Measurements from ENCODE around the gene CTNNA2.

Gene CTNNA2

GRCh38 chr2:79711098-79711497, 198.2 kb downstream of the CTNNA2 start:
- DNase-seq (ENCODE audit: low read depth, low spot score): no peak

GRCh38 chr2:79713131-79713785, 200.4 kb downstream of the CTNNA2 start:
- no peak for DNase-seq (ENCODE audit: low read depth, low spot score)

GRCh38 chr2:79714283-79714682, 201.4 kb downstream of the CTNNA2 start:
- no peak for DNase-seq (ENCODE audit: low read depth, low spot score)

GRCh38 chr2:79715338-79715737, 202.5 kb downstream of the CTNNA2 start:
- no peak for DNase-seq (ENCODE audit: low read depth, low spot score)

GRCh38 chr2:79716266-79716665, 203.4 kb downstream of the CTNNA2 start:
- no peak for DNase-seq (ENCODE audit: low read depth, low spot score)

GRCh38 chr2:79717364-79718007, 204.6 kb downstream of the CTNNA2 start:
- no peak for DNase-seq (ENCODE audit: low read depth, low spot score)

GRCh38 chr2:79721061-79721460, 208.2 kb downstream of the CTNNA2 start:
- no peak for DNase-seq (ENCODE audit: low read depth, low spot score)

- no peak for DNase-seq (ENCODE audit: low read depth, low spot score)
Measured at GRCh38 chr2:79721966-79722365, 209.1 kb downstream of the CTNNA2 start.

- no peak for DNase-seq (ENCODE audit: low read depth, low spot score)
Measured at GRCh38 chr2:79723830-79724229, 211.0 kb downstream of the CTNNA2 start.

- DNase-seq (ENCODE audit: low read depth, low spot score): no peak
Measured at GRCh38 chr2:79729532-79729931, 216.7 kb downstream of the CTNNA2 start.

- DNase-seq (ENCODE audit: low read depth, low spot score): no peak
Measured at GRCh38 chr2:79734518-79734917, 221.7 kb downstream of the CTNNA2 start.

GRCh38 chr2:79740879-79741443, 228.1 kb downstream of the CTNNA2 start:
- DNase-seq (ENCODE audit: low read depth, low spot score): no peak

GRCh38 chr2:79750321-79750720, 237.5 kb downstream of the CTNNA2 start:
- no peak for DNase-seq (ENCODE audit: low read depth, low spot score)

GRCh38 chr2:79757526-79757925, 244.7 kb downstream of the CTNNA2 start:
- DNase-seq (ENCODE audit: low read depth, low spot score): no peak

- DNase-seq (ENCODE audit: low read depth, low spot score): no peak
Measured at GRCh38 chr2:79758042-79758441, 245.2 kb downstream of the CTNNA2 start.

GRCh38 chr2:79758749-79759282, 246.0 kb downstream of the CTNNA2 start:
- DNase-seq (ENCODE audit: low read depth, low spot score): no peak

GRCh38 chr2:79770926-79771325, 258.1 kb downstream of the CTNNA2 start:
- DNase-seq (ENCODE audit: low read depth, low spot score): no peak

GRCh38 chr2:79771493-79771892, 258.6 kb downstream of the CTNNA2 start:
- no peak for DNase-seq (ENCODE audit: low read depth, low spot score)

GRCh38 chr2:79774016-79774415, 261.2 kb downstream of the CTNNA2 start:
- DNase-seq (ENCODE audit: low read depth, low spot score): no peak

GRCh38 chr2:79776461-79776860, 263.6 kb downstream of the CTNNA2 start:
- no peak for DNase-seq (ENCODE audit: low read depth, low spot score)

GRCh38 chr2:79780781-79781180, 267.9 kb downstream of the CTNNA2 start:
- DNase-seq (ENCODE audit: low read depth, low spot score): no peak

GRCh38 chr2:79782576-79783452, 270.0 kb downstream of the CTNNA2 start:
- DNase-seq (ENCODE audit: low read depth, low spot score): peak; percentile 95
